Esophagus squamous epithelium (tissue), 5 donors: ENCODE data around the gene PPM1K. TPM values are rescaled to one million over a fixed set of nuclear protein-coding genes. Genes with fewer than 3 reads are reported as not detected.

Experiments used
- DNase-seq: peaks from one replicate; lab custom pipeline; 2025; lab: John Stamatoyannopoulos, UW
- H3K27ac ChIP-seq, 4 donors: fragments of 200-600 bp; sonication (generic); one replicate each; pipeline ENCODE4 v1.5.1; 2016 to 2019; ENCODE audit warnings: mild to moderate bottlenecking in 1 of 4
- H3K27me3 ChIP-seq, 4 donors: fragments of 200-600 bp; sonication (generic); 1 replicate in 3 of 4; 2 replicates in 1 of 4; pipeline versions ENCODE4 v1.5.1 to v1.6.0; 2017 to 2021; ENCODE audit warnings: antibody characterized with exemption in 1 of 4
- H3K36me3 ChIP-seq, 3 donors: fragments of 200-600 bp; sonication (generic); one replicate each; pipeline ENCODE4 v1.5.1; 2016 to 2019
- H3K4me1 ChIP-seq, 3 donors: fragments of 200-600 bp; sonication (generic); one replicate each; pipeline ENCODE4 v1.5.1; 2017 to 2019
- H3K4me3 ChIP-seq, 4 donors: fragments of 200-600 bp; sonication (generic); 1 replicate in 3 of 4; 2 replicates in 1 of 4; pipeline ENCODE4 v1.5.1; 2016 to 2019; ENCODE audit warnings: mild to moderate bottlenecking in 2 of 4, moderate library complexity in 1 of 4
- H3K9me3 ChIP-seq, 3 donors: fragments of 200-600 bp; sonication (generic); one replicate each; pipeline ENCODE4 v1.5.1; 2016 to 2019
- CTCF ChIP-seq, 6 experiments: fragments of 450-650 bp in 4 of 6; fragments of 200-600 bp in 2 of 6; sonication (generic) in 2 of 6; IDR thresholded peaks; one replicate each; pipeline ENCODE4 v1.5.1; 2016 to 2019; ENCODE audit warnings: antibody characterized with exemption in 6 of 6, mild to moderate bottlenecking in 4 of 6, moderate library complexity in 4 of 6
- POLR2A ChIP-seq, 4 donors: fragments of 450-650 bp; IDR thresholded peaks; one replicate each; pipeline ENCODE4 v1.6.1; 2017; ENCODE audit warnings: antibody characterized with exemption in 4 of 4, mild to moderate bottlenecking in 4 of 4, moderate library complexity in 3 of 4
- WGBS, 2 donors: methylation state at CpG; one replicate each; pipeline ENCODE4 v1.1.5; 2018; 5-methylcytosine and 5-hydroxymethylcytosine counted together
- intact Hi-C: fragments of 100-400 bp; cut with DNase I; formaldehyde crosslinking; loops from one replicate; pipeline ENCODE4 v1.15.0; 2022
- small RNA-seq, 4 donors: library from RNA; depleted of rRNA; stranded (forward); fragments of <200 nt; gene quantifications; one replicate each; pipeline ENCODE3, GENCODE V24; 2016
- total RNA-seq, 4 donors: library from RNA; depleted of rRNA; stranded (reverse); fragments of >200 nt; gene quantifications; one replicate each; pipeline ENCODE4 v1.1.0, GENCODE V29; 2016
- donor health status: DM: yes; HTN: yes; CAD: no.

PPM1K gene
- total RNA-seq, 4 donors from 2014 or later, result 4.4 to 34.0 (median 11.7) TPM

- TF ChIP-seq POLR2A (IDR thresholded peaks at IDR 0.05) (no peak), CTCF (IDR thresholded peaks at IDR 0.05) (peak; percentile 55 to 84 (median 71))
- DNase-seq, result no peak
- WGBS, 2 donors, result 56% methylated on average over 11 to 18 of the region's 18 CpGs
- intact Hi-C loops, result loop anchor here (5.0 to 10.0 kb wide), 2 partner anchors 174 to 357 kb away; no protein-coding TSS in a partner anchor
- Histone ChIP-seq H3K27ac (no peak overlapping the region), H3K4me1 (peaks cover 0 to 3% (median 0%) of the 10 kb centered on the region in 3 donors), H3K27me3 (no peaks in the 10 kb centered on the region), H3K4me3 (no peak overlapping the region), H3K9me3 (no peaks in the 10 kb centered on the region), H3K36me3 (no peaks in the 10 kb centered on the region)
Measured at GRCh38 chr4:88211473-88212252, 72.7 kb downstream of the PPM1K start.

GRCh38 chr4:88208156-88208555 lies 76.2 kb downstream of the PPM1K start:
- H3K27ac ChIP-seq, result no peak overlapping the region
- TF ChIP-seq CTCF (IDR thresholded peaks at IDR 0.05) (no peak), POLR2A (IDR thresholded peaks at IDR 0.05) (no peak)
- whole genome bisulfite sequencing, 2 donors, result 46 to 69% methylated on average over 4 of the region's 4 CpGs
- H3K36me3 ChIP-seq, result no peaks in the 10 kb centered on the region
- DNase-seq, result no peak
- peaks cover 0 to 22% (median 3%) of the 10 kb centered on the region in 3 donors for H3K4me1 ChIP-seq
- intact Hi-C loops, result loop anchor here (10.0 kb wide), 1 partner anchor 523 kb away; no protein-coding TSS in a partner anchor
- H3K9me3 ChIP-seq, result no peaks in the 10 kb centered on the region
- no peaks in the 10 kb centered on the region for H3K27me3 ChIP-seq
- H3K4me3 ChIP-seq, result no peak overlapping the region

Small RNA genes lying within 50 kb of the gene (small RNA-seq; reads per million reads assigned to genes)
- 0 reads per million in 4 donors for gene RF00019
- gene RNU6-1298P, result 0 to 0.15 (median 0) reads per million in 4 donors

Other genes with a start within 250 kb of the PPM1K start
- 1 to 10 TPM in 3 of 4 donors, under 1 TPM in 1; 0.76 to 7.1 (median 3.6) TPM for gene ABCG2, start 125.9 kb downstream of the PPM1K start, total RNA-seq
- gene HERC6, start 94.3 kb upstream of the PPM1K start, total RNA-seq, result 10 to 100 TPM; 20.7 to 41.1 (median 28.7) TPM
- gene HERC5, start 172.6 kb upstream of the PPM1K start, total RNA-seq, result 1 to 10 TPM in 2 of 4 donors, under 1 TPM in 2; 0.08 to 4.2 (median 1.7) TPM
- gene PYURF, start 239.2 kb upstream of the PPM1K start, total RNA-seq, result 10 to 100 TPM; 59.0 to 86.8 (median 73.1) TPM